ENCODE results near the gene SPINT4.
"Not testable (repeated sequence)": the region's sequence is repeated elsewhere in the genome, so short reads cannot be mapped to it uniquely, and the experiment has no call there.

Gene SPINT4

GRCh38 chr20:45725134-45725533 is 3.0 kb downstream of the SPINT4 start:
- Histone ChIP-seq H3K4me3 (no peak overlapping the region), H4K20me1 (no peaks in the 10 kb centered on the region), H3K4me1 (no peaks in the 10 kb centered on the region), H3K27me3 (no peaks in the 10 kb centered on the region), H3K27ac (no peak overlapping the region), H3K4me2 (no peak overlapping the region), H3K36me3 (no peaks in the 10 kb centered on the region), H3K9me3 (no peaks in the 10 kb centered on the region), H3K9ac (no peak overlapping the region)
- no peak for TF ChIP-seq Cebpa-rat (IDR thresholded peaks at IDR 0.05)

- Histone ChIP-seq H3K4me3 (no peak overlapping the region), H3K27me3 (no peaks in the 10 kb centered on the region), H3K27ac (no peak overlapping the region), H3K36me3 (no peaks in the 10 kb centered on the region), H3K4me1 (no peaks in the 10 kb centered on the region), H4K20me1 (no peaks in the 10 kb centered on the region), H3K9me3 (peaks cover 11% of the 10 kb centered on the region), H3K4me2 (no peak overlapping the region), H3K9ac (no peak overlapping the region)
- no peak for TF ChIP-seq Cebpa-rat (IDR thresholded peaks at IDR 0.05)
These were observed 4.9 kb downstream of the SPINT4 start for GRCh38 chr20:45727044-45727443.

- no peak overlapping the region for H3K9ac ChIP-seq
- H3K4me2 ChIP-seq = no peak overlapping the region
- H3K27me3 ChIP-seq = no peaks in the 10 kb centered on the region
- no peak overlapping the region for H3K4me3 ChIP-seq
- peaks cover 45% of the 10 kb centered on the region for H3K9me3 ChIP-seq
- TF ChIP-seq Cebpa-rat (IDR thresholded peaks at IDR 0.05) = no peak
- H3K4me1 ChIP-seq = no peaks in the 10 kb centered on the region
- H3K36me3 ChIP-seq = no peaks in the 10 kb centered on the region
- no peaks in the 10 kb centered on the region for H4K20me1 ChIP-seq
- no peak overlapping the region for H3K27ac ChIP-seq
These were observed 10.1 kb downstream of the SPINT4 start for GRCh38 chr20:45732199-45732598.

GRCh38 chr20:45735552-45735951 is 13.4 kb downstream of the SPINT4 start:
- no peaks in the 10 kb centered on the region for H4K20me1 ChIP-seq
- TF ChIP-seq Cebpa-rat (IDR thresholded peaks at IDR 0.05) = no peak
- H3K4me3 ChIP-seq = no peak overlapping the region
- H3K9ac ChIP-seq = no peak overlapping the region
- H3K27me3 ChIP-seq = no peaks in the 10 kb centered on the region
- no peak overlapping the region for H3K4me2 ChIP-seq
- H3K4me1 ChIP-seq = no peaks in the 10 kb centered on the region
- no peaks in the 10 kb centered on the region for H3K36me3 ChIP-seq
- peaks cover 52% of the 10 kb centered on the region for H3K9me3 ChIP-seq
- no peak overlapping the region for H3K27ac ChIP-seq

- Histone ChIP-seq H3K36me3 (no peaks in the 10 kb centered on the region), H3K4me2 (no peak overlapping the region), H3K4me1 (no peaks in the 10 kb centered on the region), H4K20me1 (no peaks in the 10 kb centered on the region), H3K9ac (no peak overlapping the region), H3K27ac (no peak overlapping the region), H3K9me3 (peaks cover 52% of the 10 kb centered on the region), H3K27me3 (no peaks in the 10 kb centered on the region), H3K4me3 (no peak overlapping the region)
- TF ChIP-seq Cebpa-rat (IDR thresholded peaks at IDR 0.05) = no peak
These were observed 13.8 kb downstream of the SPINT4 start for GRCh38 chr20:45735988-45736387.

DNA sequence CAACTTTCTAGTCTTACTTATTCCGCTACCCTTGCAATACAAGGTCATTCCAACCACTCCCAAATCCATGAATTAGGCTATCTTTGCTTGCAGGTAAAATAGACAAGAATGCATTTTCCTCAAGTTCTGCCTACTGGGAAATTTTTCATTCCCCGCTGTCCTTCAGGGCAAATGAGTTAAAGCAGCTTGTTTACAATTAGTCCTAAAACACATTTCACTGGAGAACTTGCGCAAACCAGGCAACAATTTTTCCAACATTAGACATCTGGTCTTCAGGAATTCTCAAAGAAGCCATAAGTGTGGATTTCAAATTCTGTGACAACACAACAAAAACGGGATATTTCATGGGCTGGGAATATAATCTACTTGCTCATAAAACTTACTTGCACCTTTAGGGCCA is 20.4 kb downstream of the SPINT4 start:
- no peak for TF ChIP-seq Cebpa-rat (IDR thresholded peaks at IDR 0.05)
- H3K27ac ChIP-seq = no peak overlapping the region
- H3K9me3 ChIP-seq = peaks cover 3% of the 10 kb centered on the region
- no peaks in the 10 kb centered on the region for H3K27me3 ChIP-seq
- H3K9ac ChIP-seq = no peak overlapping the region
- no peaks in the 10 kb centered on the region for H4K20me1 ChIP-seq
- H3K36me3 ChIP-seq = no peaks in the 10 kb centered on the region
- no peaks in the 10 kb centered on the region for H3K4me1 ChIP-seq
- H3K4me2 ChIP-seq = no peak overlapping the region
- no peak overlapping the region for H3K4me3 ChIP-seq

DNA sequence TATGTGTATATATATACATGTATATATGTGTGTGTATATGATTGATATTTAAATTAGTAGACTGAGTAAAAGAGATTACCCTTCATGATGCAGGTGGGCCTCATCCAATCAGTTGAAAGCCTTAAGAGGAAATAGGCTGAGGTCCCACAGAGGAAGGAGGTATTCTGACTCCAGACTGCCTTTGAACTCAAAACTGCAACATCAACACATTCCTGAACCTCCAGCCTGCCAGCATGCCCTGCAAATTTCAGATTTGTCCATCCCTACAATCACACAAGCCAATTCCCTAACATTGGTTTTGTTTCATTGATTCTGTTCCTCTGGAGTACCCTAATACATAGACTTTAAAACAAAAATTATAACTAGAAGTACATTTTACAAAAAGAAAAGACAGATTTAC is 22.9 kb downstream of the SPINT4 start:
- H3K9ac ChIP-seq = no peak overlapping the region
- no peak overlapping the region for H3K4me3 ChIP-seq
- no peaks in the 10 kb centered on the region for H3K27me3 ChIP-seq
- no peaks in the 10 kb centered on the region for H3K36me3 ChIP-seq
- no peaks in the 10 kb centered on the region for H3K4me1 ChIP-seq
- no peak for TF ChIP-seq Cebpa-rat (IDR thresholded peaks at IDR 0.05)
- H3K4me2 ChIP-seq = no peak overlapping the region
- no peak overlapping the region for H3K27ac ChIP-seq
- no peaks in the 10 kb centered on the region for H3K9me3 ChIP-seq
- H4K20me1 ChIP-seq = no peaks in the 10 kb centered on the region

- no peaks in the 10 kb centered on the region for H4K20me1 ChIP-seq
- peaks cover 13% of the 10 kb centered on the region for H3K9me3 ChIP-seq
- no peak overlapping the region for H3K27ac ChIP-seq
- no peaks in the 10 kb centered on the region for H3K36me3 ChIP-seq
- no peaks in the 10 kb centered on the region for H3K4me1 ChIP-seq
- no peak overlapping the region for H3K4me2 ChIP-seq
- H3K9ac ChIP-seq = no peak overlapping the region
- H3K27me3 ChIP-seq = no peaks in the 10 kb centered on the region
- no peak for TF ChIP-seq Cebpa-rat (IDR thresholded peaks at IDR 0.05)
- no peak overlapping the region for H3K4me3 ChIP-seq
These were observed 29.6 kb downstream of the SPINT4 start for GRCh38 chr20:45751721-45752120.

GRCh38 chr20:45752746-45753145 is 30.6 kb downstream of the SPINT4 start:
- Histone ChIP-seq H3K4me3 (no peak overlapping the region), H3K27me3 (no peaks in the 10 kb centered on the region), H3K4me1 (no peaks in the 10 kb centered on the region), H3K36me3 (no peaks in the 10 kb centered on the region), H3K4me2 (no peak overlapping the region), H3K9ac (no peak overlapping the region), H4K20me1 (no peaks in the 10 kb centered on the region), H3K27ac (no peak overlapping the region), H3K9me3 (peaks cover 13% of the 10 kb centered on the region)
- no peak for TF ChIP-seq Cebpa-rat (IDR thresholded peaks at IDR 0.05)

DNA sequence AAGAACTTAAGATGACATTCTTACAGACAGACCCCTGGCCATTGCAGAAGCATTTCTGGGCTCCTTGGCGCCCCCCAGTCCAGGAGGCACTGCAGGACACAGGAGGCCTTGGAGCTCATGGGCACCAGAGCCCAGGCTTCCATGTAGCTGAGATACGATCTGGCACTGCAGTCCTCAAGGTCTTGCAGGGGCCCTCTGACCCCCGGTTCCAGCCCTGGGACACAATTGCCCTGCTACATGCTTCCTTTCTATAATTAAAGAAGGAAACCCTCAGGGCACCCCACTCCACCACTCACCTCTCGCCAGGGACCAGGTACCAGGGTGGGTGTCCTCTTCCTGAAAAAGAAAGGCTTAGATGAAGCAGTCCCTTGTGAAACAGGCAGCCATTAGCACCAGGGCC is 35.9 kb downstream of the SPINT4 start:
- Histone ChIP-seq H3K36me3 (no peaks in the 10 kb centered on the region), H3K4me2 (no peak overlapping the region), H3K27me3 (no peaks in the 10 kb centered on the region), H4K20me1 (no peaks in the 10 kb centered on the region), H3K4me3 (no peak overlapping the region), H3K4me1 (no peaks in the 10 kb centered on the region), H3K27ac (no peak overlapping the region), H3K9me3 (peaks cover 20% of the 10 kb centered on the region), H3K9ac (no peak overlapping the region)
- no peak for TF ChIP-seq Cebpa-rat (IDR thresholded peaks at IDR 0.05)

- H3K4me2 ChIP-seq, H4K20me1 ChIP-seq, H3K36me3 ChIP-seq, H3K4me3 ChIP-seq, H3K4me1 ChIP-seq, H3K9ac ChIP-seq, H3K27me3 ChIP-seq, H3K27ac ChIP-seq: not testable (repeated sequence)
- H3K9me3 ChIP-seq = peaks cover 13% of the 10 kb centered on the region; the same call in 1 of the 2 replicates
These were observed 37.8 kb downstream of the SPINT4 start for GRCh38 chr20:45759921-45760320.

DNA sequence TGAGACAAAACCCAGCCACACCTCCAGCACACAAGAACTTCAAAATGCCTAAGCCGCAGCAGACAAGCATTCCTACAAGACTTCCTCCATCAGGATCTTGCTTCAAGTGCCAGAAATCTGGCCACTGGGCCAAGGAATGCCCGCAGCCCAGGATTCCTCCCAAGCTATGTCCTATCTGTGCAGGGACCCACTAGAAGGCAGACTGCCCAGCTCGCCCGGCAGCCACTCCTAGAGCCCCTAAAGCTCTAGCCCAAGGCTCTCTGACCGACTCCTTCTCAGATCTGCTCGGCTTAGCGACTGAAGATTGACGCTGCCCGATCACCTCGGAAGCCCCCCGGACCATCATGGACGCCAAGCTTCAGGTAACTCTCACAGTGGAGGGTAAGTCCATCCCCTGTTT is 39.8 kb downstream of the SPINT4 start:
- H3K4me2 ChIP-seq, H3K27ac ChIP-seq, H3K4me3 ChIP-seq, H4K20me1 ChIP-seq, H3K9me3 ChIP-seq, H3K9ac ChIP-seq, H3K36me3 ChIP-seq, H3K27me3 ChIP-seq: not testable (repeated sequence)
- peaks cover 18% of the 10 kb centered on the region for H3K4me1 ChIP-seq

DNA sequence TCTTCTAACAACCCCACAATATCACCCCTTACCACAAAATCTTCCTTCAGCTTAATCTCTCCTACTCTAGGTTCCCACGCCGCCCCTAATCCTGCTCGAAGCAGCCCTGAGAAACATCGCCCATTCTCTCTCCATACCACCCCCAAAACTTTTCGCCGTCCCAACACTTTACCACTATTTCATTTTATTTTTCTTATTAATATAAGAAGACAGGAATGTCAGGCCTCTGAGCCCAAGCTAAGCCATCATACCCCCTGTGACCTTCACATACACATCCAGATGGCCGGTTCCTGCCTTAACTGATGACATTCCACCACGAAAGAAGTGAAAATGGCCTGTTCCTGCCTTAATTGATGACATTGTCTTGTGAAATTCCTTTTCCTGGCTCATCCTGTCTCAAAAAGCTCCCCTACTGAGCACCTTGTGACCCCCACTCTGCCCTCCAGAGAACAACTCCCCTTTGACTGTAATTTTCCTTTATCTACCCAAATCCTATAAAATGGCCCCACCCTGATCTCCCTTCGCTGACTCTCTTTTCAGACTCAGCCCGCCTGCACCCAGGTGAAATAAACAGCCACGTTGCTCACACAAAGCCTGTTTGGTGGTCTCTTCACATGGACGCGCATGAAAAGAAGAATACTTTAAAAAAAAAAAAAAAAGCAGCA is 42.6 kb downstream of the SPINT4 start:
- H4K20me1 ChIP-seq, H3K9me3 ChIP-seq, H3K4me3 ChIP-seq, H3K4me2 ChIP-seq, H3K9ac ChIP-seq, H3K27me3 ChIP-seq, H3K27ac ChIP-seq, H3K36me3 ChIP-seq: not testable (repeated sequence)
- peaks cover 18% of the 10 kb centered on the region for H3K4me1 ChIP-seq
